Uterus (tissue), 4 donors: Measurements from ENCODE around the gene RBM47. TPM values are rescaled to one million over a fixed set of nuclear protein-coding genes. Genes with fewer than 3 reads are reported as not detected.

Source experiments
- DNase-seq, 2 donors: peaks; one replicate each; pipeline ENCODE4 v3.0.0-alpha.2; 2019 to 2020
- H3K27ac ChIP-seq, 2 donors: fragments of 200-600 bp; sonication (generic); 1 replicate in 1 of 2; 2 replicates in 1 of 2; pipeline ENCODE4 v1.5.1; 2016 to 2018
- H3K27me3 ChIP-seq, 2 donors: fragments of 200-600 bp; sonication (generic); one replicate each; pipeline ENCODE4 v1.5.1; 2018 to 2019; ENCODE audit warnings: control low read depth in 1 of 2
- H3K36me3 ChIP-seq, 2 donors: fragments of 200-600 bp; sonication (generic); one replicate each; pipeline ENCODE4 v1.5.1; 2019; ENCODE audit warnings: control low read depth in 1 of 2
- H3K4me1 ChIP-seq, 2 donors: fragments of 200-600 bp; sonication (generic); one replicate each; pipeline ENCODE4 v1.5.1; 2018 to 2019; ENCODE audit warnings: control low read depth in 1 of 2
- H3K4me3 ChIP-seq, 2 donors: fragments of 200-600 bp; sonication (generic); 1 replicate in 1 of 2; 2 replicates in 1 of 2; pipeline ENCODE4 v1.5.1; 2018 to 2019; ENCODE audit warnings: mild to moderate bottlenecking in 1 of 2
- H3K9me3 ChIP-seq, 2 donors: fragments of 200-600 bp; sonication (generic); one replicate each; pipeline ENCODE4 v1.5.1; 2019; ENCODE audit warnings: control low read depth in 1 of 2
- POLR2A ChIP-seq, 2 donors: fragments of 450-650 bp; IDR thresholded peaks; one replicate each; pipeline ENCODE4 v1.6.1; 2016; ENCODE audit warnings: antibody characterized with exemption in 2 of 2, mild to moderate bottlenecking in 1 of 2, moderate library complexity in 1 of 2
- intact Hi-C: fragments of 100-400 bp; cut with DNase I; formaldehyde crosslinking; loops from one replicate; pipeline ENCODE4 v1.15.1; 2023; ENCODE audit warnings: low total_unique reads
- total RNA-seq, 4 donors: library from RNA; depleted of rRNA in 3 of 4; stranded (reverse); fragments of >200 nt in 3 of 4; gene quantifications; one replicate each; pipeline versions ENCODE4 v1.1.0 to v1.2.4, GENCODE V29; 2014 to 2023
- TF ChIP-seq, protein P1 (sequence below), 4 experiments: fragments of 200-600 bp in 2 of 4; fragments of 450-650 bp in 2 of 4; sonication (generic) in 2 of 4; IDR thresholded peaks; one replicate each; pipeline ENCODE4 v1.5.1; 2016 to 2019; ENCODE audit warnings: antibody characterized with exemption in 4 of 4, mild to moderate bottlenecking in 2 of 4, moderate library complexity in 1 of 4
- donor health status: DM: yes; HTN: yes; CAD: no.

RBM47 gene
- total RNA-seq, 4 donors from 2014 or later = 3.8 to 22.3 (median 6.8) TPM

DNA sequence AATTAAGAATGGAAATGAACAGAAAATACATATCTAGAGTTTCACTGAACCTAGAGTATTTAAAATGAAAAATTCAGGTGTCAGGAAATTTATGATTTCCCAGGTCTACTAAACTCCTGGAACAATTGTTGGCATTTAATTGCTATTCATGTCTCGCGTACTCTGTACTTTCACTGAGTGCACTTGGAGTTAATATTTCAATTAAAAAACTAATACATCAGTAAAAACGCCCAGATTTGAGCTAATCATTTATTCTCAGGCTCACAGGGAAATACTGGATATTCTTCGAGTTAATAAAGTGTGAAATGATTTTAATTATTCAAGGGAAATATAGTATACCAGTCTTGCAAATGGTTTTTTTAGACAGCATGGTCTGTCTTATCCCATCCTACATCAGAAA is 168.6 kb downstream of the RBM47 start:
- TF ChIP-seq, protein P1, sequence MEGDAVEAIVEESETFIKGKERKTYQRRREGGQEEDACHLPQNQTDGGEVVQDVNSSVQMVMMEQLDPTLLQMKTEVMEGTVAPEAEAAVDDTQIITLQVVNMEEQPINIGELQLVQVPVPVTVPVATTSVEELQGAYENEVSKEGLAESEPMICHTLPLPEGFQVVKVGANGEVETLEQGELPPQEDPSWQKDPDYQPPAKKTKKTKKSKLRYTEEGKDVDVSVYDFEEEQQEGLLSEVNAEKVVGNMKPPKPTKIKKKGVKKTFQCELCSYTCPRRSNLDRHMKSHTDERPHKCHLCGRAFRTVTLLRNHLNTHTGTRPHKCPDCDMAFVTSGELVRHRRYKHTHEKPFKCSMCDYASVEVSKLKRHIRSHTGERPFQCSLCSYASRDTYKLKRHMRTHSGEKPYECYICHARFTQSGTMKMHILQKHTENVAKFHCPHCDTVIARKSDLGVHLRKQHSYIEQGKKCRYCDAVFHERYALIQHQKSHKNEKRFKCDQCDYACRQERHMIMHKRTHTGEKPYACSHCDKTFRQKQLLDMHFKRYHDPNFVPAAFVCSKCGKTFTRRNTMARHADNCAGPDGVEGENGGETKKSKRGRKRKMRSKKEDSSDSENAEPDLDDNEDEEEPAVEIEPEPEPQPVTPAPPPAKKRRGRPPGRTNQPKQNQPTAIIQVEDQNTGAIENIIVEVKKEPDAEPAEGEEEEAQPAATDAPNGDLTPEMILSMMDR (IDR thresholded peaks at IDR 0.05) = no peak
- TF ChIP-seq POLR2A (IDR thresholded peaks at IDR 0.05) = no peak

DNA sequence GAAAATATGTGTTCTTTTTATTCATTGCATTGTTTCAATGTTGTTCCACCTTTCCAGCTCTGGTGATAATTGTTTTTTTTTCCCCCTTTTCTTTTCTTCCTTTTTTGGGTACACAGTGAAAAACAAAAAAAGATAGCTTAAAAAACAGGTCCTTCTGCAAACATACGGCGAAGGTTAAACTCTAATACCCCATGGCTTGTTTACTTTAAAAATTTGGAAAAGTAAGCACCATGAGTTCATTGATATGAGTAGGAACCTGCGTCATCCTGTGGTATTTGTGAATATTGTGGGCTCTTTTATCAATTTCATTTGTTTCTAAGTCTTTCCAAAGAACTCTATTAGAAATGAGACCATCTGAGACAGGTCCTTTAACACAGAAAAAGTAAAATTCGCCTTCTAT is 171.0 kb downstream of the RBM47 start:
- Histone ChIP-seq H3K27me3 (no peaks in the 10 kb centered on the region), H3K9me3 (no peaks in the 10 kb centered on the region), H3K27ac (no peak overlapping the region), H3K4me3 (no peak overlapping the region), H3K36me3 (no peaks in the 10 kb centered on the region), H3K4me1 (no peaks in the 10 kb centered on the region)
- no peak for DNase-seq
- intact Hi-C loops = no loop called here
- TF ChIP-seq POLR2A (IDR thresholded peaks at IDR 0.05) = no peak

More for the DNA sequence above, 168.6 kb downstream of the RBM47 start:
- H3K36me3 ChIP-seq = no peaks in the 10 kb centered on the region
- H3K4me3 ChIP-seq = no peak overlapping the region
- H3K27me3 ChIP-seq = no peaks in the 10 kb centered on the region
- H3K9me3 ChIP-seq = no peaks in the 10 kb centered on the region
- H3K4me1 ChIP-seq = no peaks in the 10 kb centered on the region
- H3K27ac ChIP-seq = no peak overlapping the region
- no peak for DNase-seq
- intact Hi-C loops = no loop called here

DNA sequence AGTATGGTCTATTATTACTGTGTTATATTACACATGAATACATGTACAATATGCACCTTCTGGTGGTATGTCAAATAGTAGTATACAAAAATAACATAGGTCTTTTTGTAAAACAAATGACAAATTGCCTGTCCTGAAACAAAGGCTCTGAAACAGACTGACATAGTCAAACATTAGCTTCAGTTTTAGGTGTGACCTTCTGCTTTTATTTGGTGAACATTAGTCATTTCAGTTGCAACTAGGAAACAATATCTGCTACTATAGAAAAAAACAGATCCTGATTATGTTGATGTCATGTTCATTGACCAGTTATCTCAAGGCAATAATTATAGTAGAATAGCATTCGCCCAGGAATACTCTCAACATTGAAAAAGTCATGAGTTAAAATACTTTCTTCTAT is 171.6 kb downstream of the RBM47 start:
- H3K27ac ChIP-seq = no peak overlapping the region
- TF ChIP-seq POLR2A (IDR thresholded peaks at IDR 0.05) = no peak
- TF ChIP-seq, protein P1 (IDR thresholded peaks at IDR 0.05) = no peak
- H3K4me1 ChIP-seq = no peaks in the 10 kb centered on the region
- H3K4me3 ChIP-seq = no peak overlapping the region
- H3K27me3 ChIP-seq = no peaks in the 10 kb centered on the region
- no peaks in the 10 kb centered on the region for H3K36me3 ChIP-seq
- DNase-seq = no peak
- no peaks in the 10 kb centered on the region for H3K9me3 ChIP-seq
- intact Hi-C loops = no loop called here

DNA sequence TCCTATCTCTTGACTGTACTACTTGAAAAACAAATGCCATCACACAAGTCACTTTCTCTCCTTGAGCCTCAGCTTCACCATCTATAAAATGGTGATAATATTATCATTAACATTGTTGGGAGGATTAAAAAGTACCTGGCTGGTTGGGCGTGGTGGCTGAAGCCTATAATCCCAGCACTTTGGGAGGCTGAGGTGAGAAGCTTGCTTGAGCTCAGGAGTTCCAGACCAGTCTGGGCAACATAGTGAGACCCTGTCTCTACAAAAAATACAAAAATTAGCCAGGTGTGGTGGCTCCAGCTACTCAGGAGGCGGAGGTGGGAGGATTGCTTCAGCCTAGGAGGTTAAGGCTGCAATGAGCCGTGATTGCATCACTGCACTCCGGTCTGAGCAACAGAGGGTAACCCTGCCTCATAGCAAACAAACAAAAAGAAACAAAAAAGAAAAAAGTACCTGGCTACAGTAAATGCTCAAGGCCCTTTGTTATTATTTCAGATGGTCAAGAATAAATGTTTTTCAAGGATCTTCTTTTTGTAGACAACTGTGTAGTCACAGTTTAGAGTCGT is 174.2 kb downstream of the RBM47 start:
- Histone ChIP-seq H3K27me3 (no peaks in the 10 kb centered on the region), H3K9me3 (no peaks in the 10 kb centered on the region), H3K27ac (no peak overlapping the region), H3K4me1 (no peaks in the 10 kb centered on the region), H3K4me3 (no peak overlapping the region), H3K36me3 (no peaks in the 10 kb centered on the region)
- TF ChIP-seq, protein P1 (IDR thresholded peaks at IDR 0.05) = no peak
- no peak for TF ChIP-seq POLR2A (IDR thresholded peaks at IDR 0.05)
- intact Hi-C loops = no loop called here
- no peak for DNase-seq

DNA sequence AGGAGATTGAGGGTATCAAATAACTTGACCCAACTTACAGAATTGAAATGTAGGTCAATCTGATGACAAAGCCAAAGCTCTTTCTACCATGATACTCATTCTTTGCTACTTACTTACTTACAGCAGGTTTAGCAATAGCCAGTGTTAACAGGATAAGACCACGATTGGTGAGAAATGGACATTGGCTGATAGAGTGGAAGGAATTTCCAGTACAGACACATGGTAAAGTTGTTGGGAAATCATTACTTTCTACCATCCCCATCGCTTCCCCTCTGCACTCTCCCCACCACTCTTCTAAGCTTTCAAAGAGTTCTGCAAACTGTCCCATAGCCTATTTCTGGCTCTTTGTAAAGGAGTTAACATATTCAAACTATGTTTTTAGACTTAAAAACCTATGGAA is 174.8 kb downstream of the RBM47 start:
- H3K4me3 ChIP-seq = no peak overlapping the region
- no peaks in the 10 kb centered on the region for H3K36me3 ChIP-seq
- TF ChIP-seq POLR2A (IDR thresholded peaks at IDR 0.05) = no peak
- TF ChIP-seq, protein P1 (IDR thresholded peaks at IDR 0.05) = no peak
- H3K27me3 ChIP-seq = no peaks in the 10 kb centered on the region
- H3K9me3 ChIP-seq = no peaks in the 10 kb centered on the region
- intact Hi-C loops = no loop called here
- no peak overlapping the region for H3K27ac ChIP-seq
- H3K4me1 ChIP-seq = no peaks in the 10 kb centered on the region
- DNase-seq = no peak

DNA sequence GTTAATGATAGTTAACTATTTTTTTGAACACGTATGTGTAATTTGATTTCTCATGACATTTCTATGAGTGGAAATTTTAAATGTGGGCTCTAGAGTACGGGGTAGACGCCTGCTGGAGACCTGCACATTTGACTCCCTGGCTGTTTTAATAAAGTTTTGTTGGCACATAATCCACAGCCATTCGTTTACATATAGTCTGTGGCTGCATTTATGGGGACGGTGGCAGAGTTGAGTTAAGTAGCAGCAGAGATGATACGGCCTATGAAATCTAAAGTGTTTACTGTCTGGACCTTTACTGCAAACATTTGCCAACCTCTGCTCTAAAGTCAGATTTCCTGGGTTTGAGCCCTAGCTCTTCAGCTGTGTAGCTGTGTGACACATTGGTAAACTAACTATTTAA is 175.8 kb downstream of the RBM47 start:
- Histone ChIP-seq H3K27me3 (no peaks in the 10 kb centered on the region), H3K4me3 (no peak overlapping the region), H3K4me1 (no peaks in the 10 kb centered on the region), H3K36me3 (no peaks in the 10 kb centered on the region), H3K9me3 (no peaks in the 10 kb centered on the region), H3K27ac (no peak overlapping the region)
- intact Hi-C loops = no loop called here
- DNase-seq = no peak
- TF ChIP-seq POLR2A (IDR thresholded peaks at IDR 0.05) = no peak
- TF ChIP-seq, protein P1 (IDR thresholded peaks at IDR 0.05) = no peak
